CD8-positive, alpha-beta memory T cell (primary cell): ENCODE data around the gene ACTL6B. TPM values are rescaled to one million over a fixed set of nuclear protein-coding genes. Genes with fewer than 3 reads are reported as not detected.

Experiments
- CTCF ChIA-PET: fragments of 350-600 bp; sonication (Branson Sonifier 250); formaldehyde crosslinking; loops from one replicate; lab custom pipeline; 2021; ENCODE audit warnings: antibody characterized with exemption; lab: Charles Lee
- POLR2A ChIA-PET: fragments of 350-600 bp; sonication (Branson Sonifier 250); formaldehyde crosslinking; loops from one replicate; lab custom pipeline; 2021; ENCODE audit warnings: antibody characterized with exemption; lab: Charles Lee
- DNase-seq, 5 donors: peaks; one replicate each; pipeline versions ENCODE4 v3.0.0 to v3.0.0-alpha.2; 2020 to 2022; ENCODE audit warnings: mixed read lengths in 1 of 5
- H3K27ac ChIP-seq: one replicate; pipeline ENCODE4 v1.7.0; 2013; ENCODE audit warnings: low read depth, mild to moderate bottlenecking, low read length, moderate library complexity
- H3K27me3 ChIP-seq: 2 replicates; pipeline ENCODE4 v1.7.0; 2013; ENCODE audit warnings: low read length, mild to moderate bottlenecking; ENCODE audit not compliant: insufficient read depth, poor library complexity, severe bottlenecking
- H3K36me3 ChIP-seq: 2 replicates; pipeline ENCODE4 v1.7.0; 2013; ENCODE audit warnings: mild to moderate bottlenecking, low read length, moderate library complexity; ENCODE audit not compliant: insufficient read depth
- H3K4me1 ChIP-seq: 2 replicates; pipeline ENCODE4 v1.7.0; 2013; ENCODE audit warnings: mild to moderate bottlenecking, low read length, moderate library complexity; ENCODE audit not compliant: insufficient read depth
- H3K4me3 ChIP-seq: 2 replicates; pipeline ENCODE4 v1.7.0; 2013; ENCODE audit warnings: mild to moderate bottlenecking, low read length
- H3K9me3 ChIP-seq: 2 replicates; pipeline ENCODE4 v1.7.0; 2013; ENCODE audit warnings: mild to moderate bottlenecking, low read length
- H3K27ac Mint-ChIP-seq, 8 donors: one replicate each; pipeline ENCODE4 v1.8.0; 2020 to 2021; ENCODE audit warnings: mixed read lengths in 8 of 8, mild to moderate bottlenecking in 6 of 8, inconsistent platforms in 3 of 8, moderate library complexity in 3 of 8
- H3K27me3 Mint-ChIP-seq, 2 donors: one replicate each; pipeline ENCODE4 v1.8.0; 2020 to 2021; ENCODE audit warnings: mixed read lengths in 2 of 2, mild to moderate bottlenecking in 1 of 2, moderate library complexity in 1 of 2
- H3K36me3 Mint-ChIP-seq, 3 donors: one replicate each; pipeline ENCODE4 v1.8.0; 2020 to 2021; ENCODE audit warnings: mixed read lengths in 3 of 3, inconsistent platforms in 1 of 3, mild to moderate bottlenecking in 1 of 3
- H3K4me1 Mint-ChIP-seq, 3 donors: one replicate each; pipeline ENCODE4 v1.8.0; 2020 to 2021; ENCODE audit warnings: mixed read lengths in 3 of 3, inconsistent platforms in 1 of 3, mild to moderate bottlenecking in 1 of 3
- H3K4me3 Mint-ChIP-seq, 7 donors: one replicate each; pipeline ENCODE4 v1.8.0; 2020 to 2021; ENCODE audit warnings: mixed read lengths in 7 of 7, mild to moderate bottlenecking in 6 of 7, moderate library complexity in 4 of 7, inconsistent platforms in 2 of 7
- H3K9me3 Mint-ChIP-seq, 5 donors: one replicate each; pipeline ENCODE4 v1.8.0; 2020 to 2022; ENCODE audit warnings: mixed read lengths in 5 of 5, mild to moderate bottlenecking in 3 of 5, moderate library complexity in 2 of 5, inconsistent platforms in 1 of 5
- polyA plus RNA-seq: library from polyadenylated mRNA; unstranded; fragments of 300-500 nt; fragmentation: Illumina TruSeq; gene quantifications from one replicate; pipeline ENCODE4 v1.2.3, GENCODE V29; 2021
- total RNA-seq, 2 experiments: library from RNA; stranded (reverse); gene quantifications; one replicate each; pipeline ENCODE4 v1.2.3, GENCODE V29; 2021

The ACTL6B gene
- total and polyA plus RNA-seq, 3 experiments from 2014 or later = not detected

GRCh38 chr7:100600730-100601038 lies 55.6 kb downstream of the ACTL6B start:
- no peaks in the 10 kb centered on the region for H3K36me3 Mint-ChIP-seq
- POLR2A ChIA-PET = no interaction called here
- CTCF ChIA-PET = no interaction called here

DNA sequence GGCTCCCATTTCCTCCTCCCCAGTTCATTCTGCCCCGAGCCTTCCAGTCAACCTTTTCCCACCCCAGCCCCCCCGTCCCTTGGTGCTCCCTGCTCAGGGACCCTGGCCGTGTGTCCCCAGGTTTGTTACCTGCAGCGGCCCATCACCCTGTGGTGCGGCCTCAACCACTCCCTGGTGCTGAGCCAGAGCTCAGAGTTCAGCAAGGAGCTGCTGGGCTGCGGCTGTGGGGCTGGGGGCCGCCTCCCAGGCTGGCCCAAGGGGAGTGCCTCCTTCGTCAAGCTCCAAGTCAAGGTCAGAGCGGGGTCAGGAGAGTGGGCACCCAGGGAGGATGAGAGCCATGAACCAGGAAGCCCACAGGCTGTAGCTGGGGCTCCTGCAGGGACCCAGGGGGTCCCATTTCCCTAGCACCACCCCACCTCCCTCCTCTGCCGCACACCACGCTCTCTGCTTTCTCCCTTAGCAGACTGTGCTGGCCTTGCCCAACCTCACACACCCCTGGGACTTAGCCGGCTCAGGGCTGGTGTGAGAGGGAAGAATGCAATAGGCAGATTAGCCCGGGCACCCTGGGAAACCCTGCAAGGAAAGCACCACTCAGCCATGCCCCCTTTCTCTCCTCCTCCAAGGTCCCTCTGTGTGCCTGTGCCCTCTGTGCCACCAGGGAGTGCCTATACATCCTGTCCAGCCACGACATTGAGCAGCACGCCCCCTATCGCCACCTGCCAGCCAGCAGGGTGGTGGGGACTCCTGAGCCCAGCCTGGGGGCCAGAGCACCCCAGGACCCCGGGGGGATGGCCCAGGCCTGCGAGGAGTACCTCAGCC lies 56.1 kb downstream of the ACTL6B start:
- Histone ChIP-seq H3K9me3 (no peaks in the 10 kb centered on the region), H3K4me1 (peaks cover 15% of the 10 kb centered on the region), H3K36me3 (no peaks in the 10 kb centered on the region), H3K4me3 (no peak overlapping the region), H3K27me3 (no peaks in the 10 kb centered on the region), H3K27ac (no peak overlapping the region)
- H3K27ac Mint-ChIP-seq = peak overlapping the region in 1 of 8 donors; percentile 10
- no peaks in the 10 kb centered on the region for H3K27me3 Mint-ChIP-seq
- H3K4me3 Mint-ChIP-seq = no peak overlapping the region
- ChIA-PET CTCF (no interaction called here), POLR2A (interaction anchor here (0.6 kb wide), 1 partner anchor 214 kb away, joined by 3 read pairs; no protein-coding TSS in a partner anchor)
- no peak for DNase-seq
- H3K4me1 Mint-ChIP-seq = peaks cover 8 to 24% (median 12%) of the 10 kb centered on the region in 3 donors
- H3K9me3 Mint-ChIP-seq = no peaks in the 10 kb centered on the region
- no peaks in the 10 kb centered on the region for H3K36me3 Mint-ChIP-seq

More at GRCh38 chr7:100600730-100601038, 55.6 kb downstream of the ACTL6B start:
- Mint-ChIP-seq H3K27me3 (no peaks in the 10 kb centered on the region), H3K4me3 (no peak overlapping the region), H3K4me1 (peaks cover 13 to 30% (median 15%) of the 10 kb centered on the region in 3 donors), H3K27ac (peak overlapping the region in 2 of 8 donors; percentile 10 to 88), H3K9me3 (no peaks in the 10 kb centered on the region)
- Histone ChIP-seq H3K4me1 (peaks cover 18% of the 10 kb centered on the region), H3K4me3 (no peak overlapping the region), H3K27ac (no peak overlapping the region), H3K9me3 (no peaks in the 10 kb centered on the region), H3K36me3 (no peaks in the 10 kb centered on the region), H3K27me3 (no peaks in the 10 kb centered on the region)
- DNase-seq = no peak

DNA sequence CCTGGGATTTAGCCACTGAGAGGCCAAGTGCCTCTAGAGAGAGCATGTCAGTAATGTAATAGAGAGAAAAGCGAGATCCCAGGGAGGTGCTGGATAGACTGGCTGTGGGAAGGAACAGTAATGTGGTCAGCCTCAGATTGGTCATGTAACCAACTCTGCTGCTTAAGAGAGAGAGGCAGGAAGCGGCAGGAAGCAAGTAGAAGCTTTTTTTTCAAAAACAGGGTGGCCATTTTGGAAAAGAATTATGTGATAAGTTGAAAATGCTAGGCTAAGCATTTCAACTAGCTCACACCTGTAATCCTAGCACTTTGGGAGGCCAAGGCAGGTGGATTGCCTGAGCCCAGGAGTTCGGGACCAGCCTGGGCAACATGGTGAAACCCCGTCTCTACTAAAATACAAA lies 57.8 kb downstream of the ACTL6B start:
- Mint-ChIP-seq H3K27ac (no peak overlapping the region), H3K36me3 (no peaks in the 10 kb centered on the region), H3K4me3 (peak overlapping the region in 1 of 7 donors; percentile 34), H3K4me1 (peaks cover 0 to 11% (median 5%) of the 10 kb centered on the region in 3 donors), H3K27me3 (no peaks in the 10 kb centered on the region), H3K9me3 (no peaks in the 10 kb centered on the region)
- Histone ChIP-seq H3K9me3 (no peaks in the 10 kb centered on the region), H3K27me3 (no peaks in the 10 kb centered on the region), H3K4me1 (peaks cover 4% of the 10 kb centered on the region), H3K36me3 (no peaks in the 10 kb centered on the region), H3K27ac (no peak overlapping the region), H3K4me3 (no peak overlapping the region)
- ChIA-PET POLR2A (no interaction called here), CTCF (interaction anchor here (0.9 to 1.4 kb wide), 3 partner anchors 12 to 107 kb away, joined by 3 to 4 read pairs (median 3); partner anchors contain the start of genes FBXO24, MOSPD3 and POP7)
- DNase-seq = no peak

DNA sequence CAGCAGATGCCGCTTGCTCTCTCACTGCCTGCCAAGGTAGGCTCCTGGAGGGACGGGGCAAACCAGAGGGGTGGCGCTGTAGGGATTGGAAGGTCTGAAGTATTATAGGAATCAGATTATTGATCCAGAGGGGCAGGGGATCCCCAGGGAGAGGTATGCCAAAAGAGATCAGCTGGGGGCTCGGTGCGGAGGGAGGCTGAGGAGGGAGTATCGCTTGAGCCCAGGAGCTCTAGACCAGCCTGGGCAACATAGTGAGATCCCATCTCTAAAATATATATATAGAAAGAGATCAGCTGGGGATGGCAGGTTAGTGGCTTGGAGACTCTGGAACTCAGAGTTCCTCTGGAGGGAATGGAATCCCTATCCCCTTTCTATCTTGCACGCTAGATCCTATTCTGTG lies 61.1 kb downstream of the ACTL6B start:
- H3K4me1 Mint-ChIP-seq = peaks cover 0 to 3% (median 3%) of the 10 kb centered on the region in 3 donors
- no peak overlapping the region for H3K4me3 Mint-ChIP-seq
- Histone ChIP-seq H3K9me3 (no peaks in the 10 kb centered on the region), H3K4me3 (no peak overlapping the region), H3K27me3 (no peaks in the 10 kb centered on the region), H3K4me1 (no peaks in the 10 kb centered on the region), H3K27ac (no peak overlapping the region), H3K36me3 (no peaks in the 10 kb centered on the region)
- H3K27me3 Mint-ChIP-seq = peaks cover 3 to 8% of the 10 kb centered on the region in 2 donors
- H3K36me3 Mint-ChIP-seq = no peaks in the 10 kb centered on the region
- no peaks in the 10 kb centered on the region for H3K9me3 Mint-ChIP-seq
- POLR2A ChIA-PET = interaction anchor here (1.7 kb wide), 1 partner anchor 9 kb away, joined by 5 read pairs; the partner anchor contains the start of genes FBXO24 and LRCH4
- CTCF ChIA-PET = interaction anchor here (0.9 to 1.6 kb wide), 2 partner anchors 9 to 110 kb away, joined by 5 read pairs; partner anchors contain the start of genes FBXO24, LRCH4 and POP7
- no peak for DNase-seq
- no peak overlapping the region for H3K27ac Mint-ChIP-seq

Other genes with a start within 250 kb of the ACTL6B start
- 1 to 10 TPM; 4.3 to 5.0 TPM for gene ZCWPW1, start 227.7 kb downstream of the ACTL6B start, total RNA-seq
- gene ZCWPW1, start 227.7 kb downstream of the ACTL6B start, polyA plus RNA-seq = 6.5 TPM
- 10 to 100 TPM; 75.9 to 78.8 TPM for gene MEPCE, start 226.6 kb downstream of the ACTL6B start, total RNA-seq
- 13.6 TPM for gene MEPCE, start 226.6 kb downstream of the ACTL6B start, polyA plus RNA-seq
- 10 to 100 TPM; 41.4 to 46.3 TPM for gene PPP1R35, start 220.0 kb downstream of the ACTL6B start, total RNA-seq
- 50.2 TPM for gene PPP1R35, start 220.0 kb downstream of the ACTL6B start, polyA plus RNA-seq
- gene SPACDR, start 192.2 kb downstream of the ACTL6B start, total RNA-seq = 1 to 10 TPM in 1 of 2 experiments, under 1 TPM in 1; 1.00 to 1.7 TPM
- gene SPACDR, start 192.2 kb downstream of the ACTL6B start, polyA plus RNA-seq = 0.56 TPM
- 10 to 100 TPM; 96.2 to 99.1 TPM for gene TSC22D4, start 177.2 kb downstream of the ACTL6B start, total RNA-seq
- 40.5 TPM for gene TSC22D4, start 177.2 kb downstream of the ACTL6B start, polyA plus RNA-seq
- under 1 TPM; 0.13 to 0.18 TPM for gene NYAP1, start 172.5 kb downstream of the ACTL6B start, total RNA-seq
- gene NYAP1, start 172.5 kb downstream of the ACTL6B start, polyA plus RNA-seq = not detected
- gene AGFG2, start 117.2 kb downstream of the ACTL6B start, total RNA-seq = 10 to 100 TPM; 60.5 to 63.1 TPM
- 36.2 TPM for gene AGFG2, start 117.2 kb downstream of the ACTL6B start, polyA plus RNA-seq
- gene SAP25, start 82.5 kb downstream of the ACTL6B start, total RNA-seq = 10 to 100 TPM; 13.9 to 14.3 TPM
- 0.56 TPM for gene SAP25, start 82.5 kb downstream of the ACTL6B start, polyA plus RNA-seq
- gene LRCH4, start 70.3 kb downstream of the ACTL6B start, total RNA-seq = 100 to 1,000 TPM; 101 to 109 TPM
- 153 TPM for gene LRCH4, start 70.3 kb downstream of the ACTL6B start, polyA plus RNA-seq
- gene FBXO24, start 70.1 kb downstream of the ACTL6B start, total RNA-seq = under 1 TPM; 0.47 to 0.50 TPM
- gene FBXO24, start 70.1 kb downstream of the ACTL6B start, polyA plus RNA-seq = not detected
- 1 to 10 TPM; 6.8 TPM for gene PCOLCE, start 54.1 kb downstream of the ACTL6B start, total RNA-seq
- 1.6 TPM for gene PCOLCE, start 54.1 kb downstream of the ACTL6B start, polyA plus RNA-seq
- 10 to 100 TPM; 16.2 to 16.3 TPM for gene MOSPD3, start 43.9 kb downstream of the ACTL6B start, total RNA-seq
- 29.7 TPM for gene MOSPD3, start 43.9 kb downstream of the ACTL6B start, polyA plus RNA-seq
- 10 to 100 TPM; 14.6 to 17.7 TPM for gene TFR2, start 14.9 kb downstream of the ACTL6B start, total RNA-seq
- gene TFR2, start 14.9 kb downstream of the ACTL6B start, polyA plus RNA-seq = 2.7 TPM
- gene GNB2, start 17.3 kb upstream of the ACTL6B start, total RNA-seq = 100 to 1,000 TPM; 253 to 262 TPM
- 62.9 TPM for gene GNB2, start 17.3 kb upstream of the ACTL6B start, polyA plus RNA-seq
- gene GIGYF1, start 37.8 kb upstream of the ACTL6B start, total RNA-seq = 10 to 100 TPM; 51.4 to 54.7 TPM
- 3.2 TPM for gene GIGYF1, start 37.8 kb upstream of the ACTL6B start, polyA plus RNA-seq
- 10 to 100 TPM; 79.7 to 83.3 TPM for gene POP7, start 49.7 kb upstream of the ACTL6B start, total RNA-seq
- gene POP7, start 49.7 kb upstream of the ACTL6B start, polyA plus RNA-seq = 51.7 TPM
- under 1 TPM in 1 of 2 experiments, not detected in 1; 0.22 TPM for gene EPO, start 64.0 kb upstream of the ACTL6B start, total RNA-seq
- not detected for gene EPO, start 64.0 kb upstream of the ACTL6B start, polyA plus RNA-seq
- not detected for gene ZAN, start 77.1 kb upstream of the ACTL6B start, total RNA-seq
- not detected for gene ZAN, start 77.1 kb upstream of the ACTL6B start, polyA plus RNA-seq
- 1 to 10 TPM; 2.5 to 2.9 TPM for gene EPHB4, start 171.1 kb upstream of the ACTL6B start, total RNA-seq
- not detected for gene EPHB4, start 171.1 kb upstream of the ACTL6B start, polyA plus RNA-seq
- gene SLC12A9, start 196.3 kb upstream of the ACTL6B start, total RNA-seq = 10 to 100 TPM; 24.7 to 29.1 TPM
- 9.5 TPM for gene SLC12A9, start 196.3 kb upstream of the ACTL6B start, polyA plus RNA-seq
- 10 to 100 TPM; 36.8 to 37.7 TPM for gene TRIP6, start 210.9 kb upstream of the ACTL6B start, total RNA-seq
- gene TRIP6, start 210.9 kb upstream of the ACTL6B start, polyA plus RNA-seq = 2.0 TPM
- gene SRRT, start 218.7 kb upstream of the ACTL6B start, total RNA-seq = 100 to 1,000 TPM; 285 to 290 TPM
- 90.7 TPM for gene SRRT, start 218.7 kb upstream of the ACTL6B start, polyA plus RNA-seq
- 1 to 10 TPM; 3.1 to 4.0 TPM for gene UFSP1, start 233.3 kb upstream of the ACTL6B start, total RNA-seq
- gene UFSP1, start 233.3 kb upstream of the ACTL6B start, polyA plus RNA-seq = 2.1 TPM
- gene ACHE, start 239.4 kb upstream of the ACTL6B start, total RNA-seq = under 1 TPM in 1 of 2 experiments, not detected in 1; 0.20 TPM
- gene ACHE, start 239.4 kb upstream of the ACTL6B start, polyA plus RNA-seq = 0.30 TPM